Stimulated activated CD8-positive, alpha-beta memory T cell treated with anti-CD3 and anti-CD28 coated beads, Interleukin-4, amount 100 ng/mL, for 4 hours (primary cell): ENCODE data around the gene BPIFB1.

Experiments used
- DNase-seq, 2 donors: peaks; one replicate each; pipeline ENCODE4 v3.0.0-alpha.2; 2020; ENCODE audit warnings: low read depth in 2 of 2, low spot score in 1 of 2

The BPIFB1 gene

DNA sequence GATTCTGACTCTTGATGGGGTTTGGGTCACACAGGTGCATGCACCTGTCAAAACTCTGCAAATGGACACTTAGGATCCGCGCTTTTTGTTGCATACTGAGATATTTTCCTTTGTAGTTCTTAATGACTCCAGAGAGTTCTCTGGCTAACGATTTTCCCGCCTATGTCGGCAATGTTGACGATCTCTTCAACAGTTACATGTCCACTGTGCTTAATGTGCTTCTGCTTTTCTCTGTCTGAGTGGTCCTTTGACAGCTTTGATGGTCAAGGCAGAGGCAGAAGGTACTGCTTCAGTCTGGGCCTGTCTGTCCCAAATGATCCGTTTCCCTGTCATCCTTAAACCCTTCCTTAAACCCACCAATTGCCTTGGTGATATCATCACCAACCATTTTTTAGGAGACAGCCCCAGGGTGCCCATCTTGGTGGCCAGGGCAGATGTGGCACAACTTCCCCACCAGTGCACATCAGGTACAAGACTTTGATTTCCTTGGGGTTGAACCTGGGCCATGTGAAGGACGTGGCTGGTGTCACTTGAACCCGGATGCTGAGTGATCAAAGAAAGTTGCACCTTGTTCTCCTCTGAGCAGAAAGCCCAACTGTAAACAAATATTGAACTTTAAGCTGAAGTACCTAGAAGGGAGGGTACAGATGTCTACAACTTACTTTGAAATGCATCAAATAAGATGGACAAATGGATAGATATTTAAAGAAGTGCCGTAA lies 10.7 kb upstream of the BPIFB1 start:
- no peak for DNase-seq

- no peak for DNase-seq
Measured at GRCh38 chr20:33273117-33273851, 9.7 kb upstream of the BPIFB1 start.

DNA sequence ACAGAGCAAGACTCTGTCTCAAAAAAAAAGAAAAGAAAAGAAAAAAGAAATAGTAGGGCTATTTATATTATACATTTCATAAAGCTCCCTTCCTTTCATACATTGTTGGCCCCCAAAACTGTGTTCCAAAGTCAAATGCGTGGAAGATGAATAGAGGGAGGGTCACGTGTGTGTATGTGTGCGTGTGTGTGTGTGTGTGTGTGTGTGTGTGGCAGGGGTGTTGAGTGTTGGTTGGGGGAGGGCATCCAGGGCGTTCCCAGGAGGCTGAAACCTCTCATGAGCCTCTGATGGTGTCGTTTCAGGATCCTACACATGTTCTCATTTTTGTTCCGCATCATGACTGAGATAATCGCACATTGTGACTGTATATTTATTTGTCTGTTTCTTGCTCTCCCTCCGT lies 7.8 kb upstream of the BPIFB1 start:
- DNase-seq, result no peak

- no peak for DNase-seq
Measured at GRCh38 chr20:33275871-33276270, 7.1 kb upstream of the BPIFB1 start.

DNA sequence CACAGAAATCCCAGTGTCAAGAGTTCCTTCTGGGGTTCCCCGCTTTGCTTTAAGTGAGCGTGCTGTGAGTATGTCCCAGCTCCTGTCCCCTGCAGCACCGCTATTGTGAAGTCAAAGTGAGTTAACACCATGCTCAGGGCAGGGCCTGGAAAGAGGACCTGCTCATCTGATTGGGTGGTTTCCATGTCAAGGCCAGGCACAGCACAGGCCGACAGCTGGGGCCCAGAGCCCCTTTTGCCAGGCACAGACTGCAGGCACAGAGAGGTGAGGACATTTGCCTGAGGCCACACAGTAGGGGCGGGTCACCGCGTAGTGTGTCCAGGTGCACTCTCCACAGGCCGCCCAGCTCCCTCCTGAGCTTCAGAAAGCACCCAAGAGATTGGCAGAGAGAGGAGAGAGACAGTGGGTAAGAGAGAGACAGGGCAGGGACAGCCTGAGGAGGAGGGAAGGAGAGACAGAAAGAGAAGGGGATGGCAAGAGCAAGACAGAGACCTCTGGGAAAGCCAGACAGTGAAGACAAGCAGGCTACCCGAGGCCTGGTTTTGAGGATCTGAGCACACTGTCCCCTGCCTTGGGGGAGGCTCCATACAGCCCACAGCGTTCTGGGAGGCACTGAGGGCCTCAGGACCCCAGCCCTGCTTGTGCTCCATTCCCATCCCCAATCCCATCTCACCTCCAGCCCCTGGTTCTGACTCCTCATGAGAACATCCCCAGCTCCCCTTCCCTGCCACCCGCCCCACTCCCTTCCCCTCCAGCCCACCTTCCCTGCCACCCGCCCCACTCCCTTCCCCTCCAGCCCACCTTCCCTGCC lies 6.5 kb upstream of the BPIFB1 start:
- no peak for DNase-seq

GRCh38 chr20:33277471-33278441 lies 5.3 kb upstream of the BPIFB1 start:
- DNase-seq, result no peak

DNA sequence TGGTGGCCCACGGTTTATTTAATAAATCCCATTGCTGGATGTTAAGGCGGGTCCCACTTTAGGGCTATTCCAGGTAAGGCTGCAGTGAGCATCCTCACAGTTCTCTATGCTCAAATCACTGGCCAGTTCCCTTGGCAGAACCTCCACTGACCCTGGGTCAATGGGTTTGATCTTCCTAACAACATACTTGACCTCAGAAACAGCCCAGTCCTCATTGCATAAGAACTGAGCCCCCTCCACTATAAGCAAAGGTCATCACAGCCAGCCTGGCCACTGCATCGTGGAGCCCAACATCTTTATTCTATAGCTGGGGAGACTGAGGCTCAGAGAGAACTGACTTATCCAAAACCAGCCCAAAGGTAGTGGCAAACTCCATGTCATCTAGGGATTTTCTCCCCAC lies 4.3 kb upstream of the BPIFB1 start:
- no peak for DNase-seq

DNA sequence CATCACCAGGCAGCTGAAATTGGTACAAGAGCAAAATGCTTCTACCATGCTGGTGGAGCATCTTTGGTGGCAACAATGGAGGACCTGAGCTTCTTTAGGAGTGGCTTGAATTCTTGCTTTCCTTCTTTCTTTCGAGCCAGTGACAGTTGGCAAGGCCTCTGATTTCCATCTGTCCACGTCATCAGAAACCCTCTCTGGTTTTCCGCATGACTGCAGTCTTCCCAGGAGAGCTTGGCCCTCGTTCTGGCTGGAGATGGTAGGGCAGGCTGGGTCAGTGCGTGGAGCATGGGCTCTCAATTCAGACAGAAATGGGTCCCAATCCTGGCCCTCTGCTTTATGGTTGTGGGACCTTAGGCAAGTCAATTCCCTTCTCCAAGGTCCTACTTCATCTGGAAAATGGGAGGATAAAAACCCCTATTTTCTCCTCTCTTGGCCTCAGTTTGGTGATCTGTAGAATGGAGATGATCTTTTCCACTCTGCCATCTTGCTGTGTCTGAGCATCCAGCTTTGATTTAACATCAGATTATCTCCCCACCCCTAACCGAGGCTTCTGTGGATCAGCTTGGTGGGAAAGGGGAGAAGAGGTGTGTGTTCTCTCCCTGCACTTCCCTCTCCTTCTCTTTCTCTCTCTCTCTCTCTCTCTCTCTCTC lies 3.6 kb upstream of the BPIFB1 start:
- DNase-seq, result no peak

DNA sequence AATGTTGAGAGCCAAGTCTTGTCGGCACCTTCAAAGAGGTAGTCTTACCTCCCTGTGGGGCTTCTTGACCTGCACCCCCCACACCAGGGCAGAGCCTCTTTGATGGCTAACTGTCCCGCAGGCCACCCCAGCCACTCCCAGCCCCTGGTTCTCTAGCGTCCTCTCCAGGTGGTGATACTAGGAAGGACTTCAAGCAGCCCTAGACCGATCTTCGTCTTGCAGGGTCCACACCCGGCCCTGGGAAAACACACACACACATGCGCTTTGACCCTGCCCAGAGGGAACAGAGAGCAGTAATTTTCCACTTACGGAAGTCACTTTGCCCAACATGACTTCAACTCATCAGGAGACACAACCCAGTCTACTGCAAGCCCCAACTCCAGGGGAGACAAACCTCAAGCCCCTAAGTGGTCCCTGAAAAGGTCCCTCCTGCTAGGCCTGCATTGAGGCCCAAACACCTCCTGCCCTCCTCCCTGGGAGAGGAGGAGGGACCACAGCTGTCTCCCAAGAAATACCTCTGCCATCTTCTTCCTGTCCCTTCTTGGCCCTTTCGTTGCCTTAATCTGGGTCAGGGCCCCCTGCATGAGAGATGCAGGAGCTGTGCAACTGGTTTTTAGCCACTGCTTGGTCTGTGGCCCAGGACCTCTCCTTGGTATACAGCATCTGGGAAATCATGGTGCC lies 2.9 kb upstream of the BPIFB1 start:
- no peak for DNase-seq

DNA sequence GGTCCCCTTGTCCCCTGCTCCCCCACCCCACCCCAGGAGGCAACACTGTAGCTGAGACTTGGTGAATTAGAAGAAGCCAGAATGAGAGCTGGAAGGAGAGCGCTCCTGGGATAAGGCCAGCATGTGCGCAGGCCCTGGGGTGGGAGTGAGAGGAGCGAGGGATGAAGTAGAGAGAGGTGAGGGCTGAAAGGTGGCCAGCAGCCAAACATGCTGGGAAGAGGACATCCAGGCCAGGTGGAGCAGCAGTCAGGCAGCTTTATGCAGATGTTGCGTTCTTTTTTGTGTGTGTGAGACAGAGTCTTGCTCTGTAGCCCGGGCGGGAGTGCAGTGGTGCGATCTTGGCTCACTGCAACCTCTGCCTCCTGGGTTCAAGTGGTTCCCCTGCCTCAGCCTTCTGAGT lies 2.2 kb upstream of the BPIFB1 start:
- DNase-seq, result no peak

DNA sequence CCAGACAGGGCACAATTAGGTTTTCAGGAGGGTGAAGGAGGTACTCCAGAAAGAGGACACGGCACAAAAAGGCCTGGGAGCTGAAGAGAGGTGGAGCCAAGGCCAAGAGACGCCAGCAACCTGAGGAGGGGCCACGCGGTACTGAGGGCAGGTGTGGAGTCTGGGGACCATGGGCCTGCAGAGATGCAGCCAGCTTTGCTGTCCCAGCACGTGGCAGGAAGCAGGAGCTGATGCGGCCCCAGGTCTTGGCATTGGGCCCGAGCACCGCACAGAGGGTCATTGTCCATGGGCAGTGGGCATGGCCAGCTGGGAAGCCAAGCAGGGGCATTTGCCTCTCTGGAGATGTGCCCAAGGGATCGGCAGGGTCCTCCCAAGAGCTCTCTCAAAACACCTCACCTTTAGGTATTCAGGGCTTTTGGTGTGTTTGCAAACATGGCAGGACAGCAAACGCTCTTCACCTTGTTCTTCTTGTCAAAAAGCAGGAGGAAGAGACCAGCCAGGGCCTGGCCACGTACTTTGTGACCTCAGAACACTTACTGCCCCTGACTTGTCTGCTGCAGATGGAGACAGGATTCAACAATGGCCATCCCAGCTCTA lies 1.4 kb upstream of the BPIFB1 start:
- DNase-seq, result no peak

- DNase-seq, result no peak
Measured at GRCh38 chr20:33282196-33282934, 649 bp upstream of the BPIFB1 start.

DNA sequence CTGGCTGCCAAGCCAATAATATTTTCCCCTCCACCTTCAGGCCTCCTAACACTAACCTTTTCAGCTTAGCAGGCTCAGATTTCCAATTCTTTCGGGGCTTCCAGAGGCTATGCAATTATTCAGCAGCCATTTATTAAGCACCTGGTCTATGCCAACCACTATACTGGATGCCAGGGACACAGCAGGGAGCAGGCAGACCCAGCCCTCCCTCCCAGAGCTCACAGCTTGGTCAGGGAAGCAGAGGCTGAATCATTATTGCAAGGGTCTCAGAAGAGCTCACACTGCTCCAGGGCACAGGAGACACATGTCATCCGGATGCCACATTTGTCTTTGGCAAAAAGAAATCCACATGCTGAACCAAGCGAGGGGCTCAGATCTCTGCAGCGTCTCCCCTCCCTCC lies 1.3 kb downstream of the BPIFB1 start:
- DNase-seq, result no peak

- no peak for DNase-seq
Measured at GRCh38 chr20:33284937-33285336, 1.9 kb downstream of the BPIFB1 start.

GRCh38 chr20:33285861-33286495 lies 3.0 kb downstream of the BPIFB1 start:
- DNase-seq, result no peak

DNA sequence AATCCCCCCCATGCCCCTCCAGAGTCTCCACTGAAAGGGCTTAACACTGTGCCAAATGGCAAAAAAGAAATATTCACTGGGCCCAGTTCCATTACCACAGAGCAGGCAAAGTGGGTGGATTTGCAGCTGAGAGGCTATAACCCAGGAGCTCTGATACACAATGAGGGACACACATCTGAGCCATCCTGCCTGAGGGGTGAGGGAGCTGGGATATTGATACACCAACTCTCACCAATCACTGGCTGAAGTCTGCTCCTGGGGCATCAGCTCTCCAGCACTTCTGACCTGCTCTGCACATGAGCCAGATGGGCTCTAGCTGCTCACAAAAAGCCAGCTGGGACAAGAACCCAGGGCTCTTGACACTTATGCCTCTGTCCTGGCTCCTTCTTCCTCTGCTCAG lies 4.9 kb downstream of the BPIFB1 start:
- no peak for DNase-seq

- no peak for DNase-seq
Measured at GRCh38 chr20:33290852-33291251, 7.8 kb downstream of the BPIFB1 start.

DNA sequence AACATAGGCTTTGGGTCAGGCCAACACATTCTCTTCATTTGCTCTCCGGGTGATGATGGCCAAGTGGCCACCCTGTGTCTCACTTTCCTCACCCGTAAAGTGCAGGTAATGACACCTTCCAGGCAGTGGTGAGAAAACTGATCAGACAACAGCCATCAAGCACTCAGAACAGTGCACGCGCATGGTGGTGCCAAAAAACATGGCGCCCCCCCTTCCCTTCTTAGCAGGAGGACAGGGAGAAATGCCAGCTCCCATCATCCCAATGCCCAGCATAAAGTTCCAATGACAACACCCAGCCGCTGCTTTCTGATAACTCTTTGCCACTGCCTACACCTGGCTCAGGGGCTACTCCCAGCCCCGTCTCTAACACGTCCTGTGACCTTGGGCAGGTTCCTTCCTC lies 8.4 kb downstream of the BPIFB1 start:
- DNase-seq, result no peak
